K562 (cell line): ENCODE data around the gene CRYBB2. TPM values are rescaled to one million over a fixed set of nuclear protein-coding genes. Genes with fewer than 3 reads are reported as not detected.
"Not testable (repeated sequence)": the region's sequence is repeated elsewhere in the genome, so short reads cannot be mapped to it uniquely, and the experiment has no call there.

Experiments
- ATAC-seq: fragments of 200-7000 bp; cut with Tn5 transposase; 3 replicates; pipeline ENCODE4 v1.9.1; 2020; ENCODE audit warnings: moderate library complexity
- BruUV-seq: library from RNA; stranded (reverse); fragments of 400-500 nt; replicated peaks from 2 replicates; lab custom pipeline; 2021; lab: Mats Ljungman, UMichigan
- CTCF ChIA-PET: fragments of 300-600 bp; formaldehyde crosslinking; extraction: SDS; loops from one replicate; lab custom pipeline; 2021; ENCODE audit warnings: low intra/inter-chr PET ratio; lab: Yijun Ruan, JAX
- POLR2A ChIA-PET: fragments of 300-600, 350-650 bp; sonication (Branson Sonifier 250); formaldehyde crosslinking; extraction: SDS; loops from one replicate; lab custom pipeline; 2021; ENCODE audit warnings: antibody characterized with exemption, inconsistent platforms; lab: Yijun Ruan, JAX
- DNase-seq, 4 experiments: peaks; one replicate each; pipeline versions ENCODE4 v3.0.0 to v3.0.0-alpha.2; 2011 to 2018; ENCODE audit warnings: low spot score in 3 of 4, mixed read lengths in 3 of 4; ENCODE audit errors: extremely low read depth in 1 of 4
- FAIRE-seq: peaks from 2 replicates; lab custom pipeline; 2011; peaks lifted over from hg19 to GRCh38; lab: Jason Lieb, UNC
- H2AFZ ChIP-seq: 2 replicates; pipeline ENCODE4 v1.6.0; 2011; ENCODE audit warnings: low read depth, low read length, control low read depth, inconsistent platforms
- H3K27ac ChIP-seq: fragments of 200-600 bp; 3 replicates; pipeline ENCODE4 v1.8.0; 2011; ENCODE audit warnings: low read depth, mild to moderate bottlenecking, control low read depth, inconsistent platforms, low read length, moderate library complexity, mixed read lengths; ENCODE audit errors: extremely low read depth
- H3K27me3 ChIP-seq, 2 experiments: fragments of 300-600 bp in 1 of 2; 2 replicates in 1 of 2; 3 replicates in 1 of 2; pipeline versions ENCODE4 v1.6.0 to v1.8.0; 2011; ENCODE audit warnings: inconsistent platforms in 2 of 2, low read length in 2 of 2, mild to moderate bottlenecking in 1 of 2, mixed read lengths in 1 of 2, moderate library complexity in 1 of 2; ENCODE audit not compliant: control insufficient read depth in 2 of 2, insufficient read depth in 2 of 2
- H3K36me3 ChIP-seq: fragments of 300-600 bp; 3 replicates; pipeline ENCODE4 v1.8.0; 2011; ENCODE audit warnings: mild to moderate bottlenecking, low read length, inconsistent platforms; ENCODE audit not compliant: control insufficient read depth, insufficient read depth
- H3K4me1 ChIP-seq, 2 experiments: fragments of 200-600 bp in 1 of 2; replicated peaks in 1 of 2; 2 replicates in 1 of 2; 3 replicates in 1 of 2; pipeline versions ENCODE4 v1.5.1 to v1.8.0; 2011; ENCODE audit warnings: inconsistent platforms in 2 of 2, low read length in 2 of 2, mild to moderate bottlenecking in 1 of 2, mixed read lengths in 1 of 2, moderate library complexity in 1 of 2; ENCODE audit not compliant: control insufficient read depth in 2 of 2, insufficient read depth in 2 of 2
- H3K4me2 ChIP-seq: 2 replicates; pipeline ENCODE4 v1.6.1; 2011; ENCODE audit warnings: low read length, control low read depth, inconsistent platforms, mixed read lengths; ENCODE audit not compliant: insufficient read depth
- H3K4me3 ChIP-seq: fragments of 200-600 bp; sonication (generic), shearing (Covaris generic); 2 replicates; pipeline ENCODE4 v1.5.1; 2016; ENCODE audit warnings: control low read depth, inconsistent platforms
- H3K79me2 ChIP-seq: fragments of 200-600 bp; 3 replicates; pipeline ENCODE4 v1.8.0; 2011; ENCODE audit warnings: low read length, inconsistent platforms; ENCODE audit not compliant: control insufficient read depth, insufficient read depth
- H3K9ac ChIP-seq, 2 experiments: 2 replicates each; pipeline versions ENCODE4 v1.6.0 to v1.6.1; 2011; ENCODE audit warnings: low read depth in 2 of 2, low read length in 2 of 2, control low read depth in 1 of 2, inconsistent platforms in 1 of 2, mild to moderate bottlenecking in 1 of 2, mixed read lengths in 1 of 2; ENCODE audit not compliant: insufficient read depth in 1 of 2
- H3K9me1 ChIP-seq: one replicate; pipeline ENCODE4 v1.6.0; 2011; ENCODE audit warnings: inconsistent platforms, mild to moderate bottlenecking, low read length, moderate library complexity; ENCODE audit not compliant: control insufficient read depth, insufficient read depth
- H3K9me3 ChIP-seq: replicated peaks from 2 replicates; pipeline ENCODE4 v1.5.1; 2011; ENCODE audit warnings: low read depth, low read length, inconsistent platforms; ENCODE audit not compliant: control insufficient read depth, insufficient read depth
- H4K20me1 ChIP-seq: replicated peaks from 2 replicates; pipeline ENCODE4 v1.6.1; 2011; ENCODE audit warnings: low read length, inconsistent platforms, mixed read lengths; ENCODE audit not compliant: control insufficient read depth, insufficient read depth
- HMG20A ChIP-seq: fragments of 450-650 bp; formaldehyde crosslinking; conservative IDR thresholded peaks from 2 replicates; pipeline ENCODE4 v1.4.0; 2020; ENCODE audit warnings: mild to moderate bottlenecking, mixed read lengths
- ZNF316 ChIP-seq: fragments of 450-650 bp; IDR thresholded peaks from 2 replicates; pipeline ENCODE4 v1.6.1; 2016
- WGBS: fragments of 100-300 bp; shearing (Covaris generic); methylation state at CpG from one replicate; pipeline ENCODE4 v1.1.6; 2016; ENCODE audit warnings: low coverage, mixed read lengths; ENCODE audit not compliant: insufficient coverage; ENCODE audit errors: missing lambda C conversion rate; 5-methylcytosine and 5-hydroxymethylcytosine counted together
- in situ Hi-C: fragments of 300-500 bp; cut with MboI; formaldehyde crosslinking; loops from 4 replicates; pipeline ENCODE4 v1.15.0; 2018; ENCODE audit warnings: inconsistent platforms, mixed read lengths
- intact Hi-C: fragments of 100-400 bp; cut with micrococcal nuclease; formaldehyde crosslinking; loops from 2 replicates; pipeline ENCODE4 v1.14.2; 2022
- polyA plus RNA-seq, 8 experiments: library from polyadenylated mRNA; depleted of rRNA in 4 of 8; stranded (reverse) in 5 of 8; unstranded in 3 of 8; fragments of >200 nt; fragmentation: Nextera tagmentation in 2 of 8; fragmentation: Illumina TruSeq in 1 of 8; extraction: Ambion mirVana in 2 of 8; extraction: Trizol in 1 of 8; gene quantifications; 2 replicates each; pipeline versions ENCODE4 v1.2.1 to v1.2.3, GENCODE V29; 2011 to 2014; ENCODE audit warnings: inconsistent platforms in 1 of 8, missing spikeins in 1 of 8
- total RNA-seq, 7 experiments: library from RNA; depleted of rRNA in 6 of 7; stranded (reverse); fragments of >200 nt in 6 of 7; fragmentation: Illumina TruSeq in 2 of 7; extraction: Trizol in 2 of 7; gene quantifications; 2 replicates each; pipeline versions ENCODE4 v1.2.1 to v1.2.3, GENCODE V29; 2011 to 2021; ENCODE audit warnings: low replicate concordance in 1 of 7

Gene CRYBB2
- total and polyA plus RNA-seq, 9 of the 15 experiments (the other 6 are each of a cell fraction or from before 2014, with no cell fraction given) = not detected

DNA sequence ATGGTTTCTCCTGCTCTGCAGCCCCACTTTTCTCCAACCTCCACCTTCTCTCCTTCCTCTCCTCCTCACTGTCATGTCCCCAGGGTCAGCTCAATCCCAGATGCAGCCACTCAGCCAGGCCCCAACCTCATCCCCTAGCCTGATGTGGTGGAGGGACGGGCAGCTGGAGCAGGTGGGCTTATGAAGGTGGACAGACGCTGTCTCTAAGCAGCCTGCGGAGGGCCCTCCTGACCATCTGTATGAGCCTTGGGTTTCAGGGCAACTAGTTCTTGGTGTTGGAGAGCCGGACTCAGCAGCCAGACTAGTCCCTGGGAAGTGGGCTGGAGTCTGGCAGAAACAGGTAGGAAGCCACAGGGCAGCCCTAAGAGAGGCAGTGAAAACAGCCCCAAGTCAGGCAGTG, 18.1 kb downstream of the CRYBB2 start (continued):
- TF ChIP-seq HMG20A (CRISPR knock-in tag) (no peak), ZNF316 (no peak)

DNA sequence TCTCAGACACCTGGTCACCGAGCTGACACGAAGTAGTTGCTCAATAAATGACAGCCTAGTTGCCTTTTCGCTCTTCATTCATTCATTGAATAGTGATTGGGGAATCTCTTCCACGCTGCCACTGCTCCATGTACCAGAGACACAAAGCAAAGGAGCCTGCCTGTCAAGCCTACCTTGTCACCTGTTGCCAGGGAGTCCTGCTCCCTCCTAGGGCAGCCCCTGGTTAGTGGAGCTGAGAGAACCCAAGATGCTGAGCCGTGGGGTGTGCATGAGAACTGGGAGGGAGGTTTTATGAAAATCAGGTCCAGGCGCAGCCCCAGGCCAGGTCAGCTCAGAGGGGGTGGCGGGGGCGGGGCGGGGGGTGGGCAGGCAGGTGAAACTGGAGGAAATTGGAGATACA, 18.6 kb downstream of the CRYBB2 start:
- H3K36me3 ChIP-seq, H3K4me1 ChIP-seq, H3K9ac ChIP-seq, ATAC-seq, H3K27ac ChIP-seq, H3K4me2 ChIP-seq, CTCF ChIA-PET, H2AFZ ChIP-seq, H3K4me3 ChIP-seq, H3K27me3 ChIP-seq, BruUV-seq, DNase-seq, H4K20me1 ChIP-seq, FAIRE-seq, H3K9me3 ChIP-seq, POLR2A ChIA-PET, H3K79me2 ChIP-seq, H3K9me1 ChIP-seq: not testable (repeated sequence)
- in situ Hi-C loops = loop anchor here (10.0 kb wide), 1 partner anchor 97 kb away; no protein-coding TSS in a partner anchor
- intact Hi-C loops = loop anchor here (5.0 to 10.0 kb wide), 2 partner anchors 94 to 467 kb away; no protein-coding TSS in a partner anchor
- WGBS = no CpG with 5 or more reads among the region's 9 CpGs

GRCh38 chr22:25255169-25255568, 35.7 kb downstream of the CRYBB2 start:
- in situ Hi-C loops = loop anchor here (10.0 kb wide), 1 partner anchor 250 kb away; no protein-coding TSS in a partner anchor
- DNase-seq, H3K79me2 ChIP-seq, H3K36me3 ChIP-seq, H3K27me3 ChIP-seq, H3K9me3 ChIP-seq, H3K4me2 ChIP-seq, H3K4me1 ChIP-seq, CTCF ChIA-PET, H3K27ac ChIP-seq, H3K9ac ChIP-seq, FAIRE-seq, H4K20me1 ChIP-seq, BruUV-seq, POLR2A ChIA-PET, ATAC-seq, H3K4me3 ChIP-seq, intact Hi-C loops, H2AFZ ChIP-seq, H3K9me1 ChIP-seq: not testable (repeated sequence)
- WGBS = 13% methylated on average over 1 of the region's 1 CpG

DNA sequence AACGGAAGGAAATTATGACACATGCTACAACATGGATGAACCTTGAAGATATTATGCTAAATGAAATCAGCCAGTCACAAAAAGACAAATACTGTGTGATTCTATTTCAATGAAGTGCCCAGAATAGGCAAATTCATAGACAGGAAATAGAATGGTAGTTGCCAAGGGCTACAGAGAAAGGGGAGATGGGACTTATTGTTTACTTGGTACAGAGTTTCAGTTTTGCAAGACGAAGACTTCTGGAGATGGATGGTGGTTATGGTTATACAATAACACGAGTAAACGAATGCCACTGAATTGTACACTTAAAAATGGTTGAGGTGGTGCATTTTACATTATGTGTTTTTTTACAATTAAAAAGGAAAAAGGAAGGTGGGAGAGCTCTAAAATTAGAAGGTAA, 48.1 kb downstream of the CRYBB2 start:
- H2AFZ ChIP-seq, H3K27ac ChIP-seq, H3K36me3 ChIP-seq, H3K27me3 ChIP-seq, H3K4me3 ChIP-seq, CTCF ChIA-PET, POLR2A ChIA-PET, H4K20me1 ChIP-seq, H3K79me2 ChIP-seq, FAIRE-seq, DNase-seq, BruUV-seq, H3K9ac ChIP-seq, ATAC-seq, H3K4me2 ChIP-seq, H3K9me3 ChIP-seq, intact Hi-C loops, H3K4me1 ChIP-seq, H3K9me1 ChIP-seq, in situ Hi-C loops: not testable (repeated sequence)
- WGBS = 0% methylated on average over 3 of the region's 4 CpGs
